GM18502 (cell line): ENCODE data around the gene DCP1B.

Experiments used
- ATAC-seq: cut with Tn5 transposase; IDR thresholded peaks from one replicate; pipeline ENCODE4 v1.9.1; 2021; ENCODE audit warnings: mild to moderate bottlenecking; ENCODE audit not compliant: unreplicated experiment, poor library complexity

The DCP1B gene

GRCh38 chr12:1937481-1938224 lies 66.6 kb downstream of the DCP1B start:
- ATAC-seq, result no peak

GRCh38 chr12:1936406-1937320 lies 67.6 kb downstream of the DCP1B start:
- ATAC-seq, result no peak

- no peak for ATAC-seq
Observed at GRCh38 chr12:1935700-1936378, 68.4 kb downstream of the DCP1B start.

- no peak for ATAC-seq
Observed at GRCh38 chr12:1935242-1935641, 69.0 kb downstream of the DCP1B start.

- no peak for ATAC-seq
Observed at GRCh38 chr12:1934831-1935230, 69.4 kb downstream of the DCP1B start.

- ATAC-seq, result no peak
Observed at GRCh38 chr12:1934068-1934467, 70.2 kb downstream of the DCP1B start.

GRCh38 chr12:1933342-1934051 lies 70.8 kb downstream of the DCP1B start:
- no peak for ATAC-seq

GRCh38 chr12:1932264-1932777 lies 71.9 kb downstream of the DCP1B start:
- ATAC-seq, result peak; percentile 54

- no peak for ATAC-seq
Observed at GRCh38 chr12:1931642-1932041, 72.6 kb downstream of the DCP1B start.

- ATAC-seq, result no peak
Observed at GRCh38 chr12:1930803-1931597, 73.3 kb downstream of the DCP1B start.

- no peak for ATAC-seq
Observed at GRCh38 chr12:1929985-1930802, 74.1 kb downstream of the DCP1B start.

GRCh38 chr12:1929241-1929984 lies 74.8 kb downstream of the DCP1B start:
- ATAC-seq, result no peak

- no peak for ATAC-seq
Observed at GRCh38 chr12:1928439-1929121, 75.7 kb downstream of the DCP1B start.

- no peak for ATAC-seq
Observed at GRCh38 chr12:1927751-1928351, 76.4 kb downstream of the DCP1B start.

GRCh38 chr12:1927051-1927680 lies 77.1 kb downstream of the DCP1B start:
- no peak for ATAC-seq

- no peak for ATAC-seq
Observed at GRCh38 chr12:1926251-1926657, 78.0 kb downstream of the DCP1B start.

- ATAC-seq, result no peak
Observed at GRCh38 chr12:1925684-1926006, 78.6 kb downstream of the DCP1B start.
